ENCODE data around the gene PGK1.
"Not testable (repeated sequence)": the region's sequence is repeated elsewhere in the genome, so short reads cannot be mapped to it uniquely, and the experiment has no call there.

GRCh38 chrX:78147002-78147540, 43.0 kb downstream of the PGK1 start:
- not testable (repeated sequence) for TF ChIP-seq CTCF (IDR thresholded peaks at IDR 0.05 in 8 of 11, conservative IDR thresholded peaks at IDR 0.05 in 3 of 11); POLR2A (IDR thresholded peaks at IDR 0.05); POLR2AphosphoS5 (IDR thresholded peaks at IDR 0.05)
